HFFc6 (cell line): Measurements from ENCODE around the gene SYP. TPM values are rescaled to one million over a fixed set of nuclear protein-coding genes. Genes with fewer than 3 reads are reported as not detected.

Experiments used
- DNase-seq: peaks from one replicate; pipeline ENCODE4 v3.0.0-alpha.2; 2018
- H3K27ac Mint-ChIP-seq: 2 replicates; pipeline ENCODE4 v1.8.0; 2020; ENCODE audit warnings: mild to moderate bottlenecking, mixed read lengths
- H3K27me3 Mint-ChIP-seq: 2 replicates; pipeline ENCODE4 v1.8.0; 2021; ENCODE audit warnings: mild to moderate bottlenecking, moderate library complexity, mixed read lengths; ENCODE audit not compliant: insufficient read depth
- H3K36me3 Mint-ChIP-seq: 2 replicates; pipeline ENCODE4 v1.8.0; 2021; ENCODE audit warnings: low read depth, mixed read lengths
- H3K4me1 Mint-ChIP-seq: 2 replicates; pipeline ENCODE4 v1.8.0; 2020; ENCODE audit warnings: low read depth, mixed read lengths
- H3K4me3 Mint-ChIP-seq: 2 replicates; pipeline ENCODE4 v1.8.0; 2020; ENCODE audit warnings: mild to moderate bottlenecking, moderate library complexity, mixed read lengths
- H3K9me3 Mint-ChIP-seq: 2 replicates; pipeline ENCODE4 v1.8.0; 2020; ENCODE audit warnings: mild to moderate bottlenecking, mixed read lengths
- total RNA-seq, 6 experiments: library from RNA; stranded (reverse); fragmentation: NEBNext Ultra II Directional; extraction: Animal tissue kit (Norgen Biotek cat#: 25700); gene quantifications; 2 replicates in 1 of 6; 3 replicates in 5 of 6; pipeline ENCODE4 v1.2.3, GENCODE V29; 2021
- TF ChIP-seq, protein P1 (sequence below): fragments of 200-600 bp; sonication (generic); IDR thresholded peaks from 2 replicates; pipeline ENCODE4 v1.5.0; 2021; ENCODE audit warnings: antibody characterized with exemption, mild to moderate bottlenecking

SYP gene
- total RNA-seq, 6 experiments from 2014 or later: 0.11 to 0.34 (median 0.24) TPM

DNA sequence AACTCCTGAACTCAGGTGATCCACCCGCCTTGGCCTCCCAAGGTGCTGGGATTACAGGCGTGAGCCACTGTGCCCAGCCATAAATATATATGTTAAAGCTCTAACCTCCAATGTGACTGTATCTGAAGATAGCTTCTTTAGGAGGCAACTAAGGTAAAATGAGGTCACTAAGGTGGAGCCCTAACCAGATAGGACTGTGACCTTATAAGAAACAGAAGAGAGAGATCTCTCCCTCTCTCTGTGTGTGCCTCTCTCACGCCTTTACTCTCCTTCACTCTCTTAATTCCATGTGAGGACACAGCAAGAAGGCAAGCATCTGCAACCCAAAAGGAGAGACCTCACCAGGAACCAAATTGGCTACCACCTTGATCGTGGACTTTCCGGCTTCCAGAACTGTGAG, 38.4 kb downstream of the SYP start:
- Mint-ChIP-seq H3K36me3 (no peaks in the 10 kb centered on the region), H3K9me3 (no peaks in the 10 kb centered on the region; the same call in 1 of the 2 replicates), H3K4me3 (no peak overlapping the region), H3K4me1 (peaks cover 11% of the 10 kb centered on the region), H3K27ac (no peak overlapping the region), H3K27me3 (no peaks in the 10 kb centered on the region)
- DNase-seq: no peak
- TF ChIP-seq, protein P1, sequence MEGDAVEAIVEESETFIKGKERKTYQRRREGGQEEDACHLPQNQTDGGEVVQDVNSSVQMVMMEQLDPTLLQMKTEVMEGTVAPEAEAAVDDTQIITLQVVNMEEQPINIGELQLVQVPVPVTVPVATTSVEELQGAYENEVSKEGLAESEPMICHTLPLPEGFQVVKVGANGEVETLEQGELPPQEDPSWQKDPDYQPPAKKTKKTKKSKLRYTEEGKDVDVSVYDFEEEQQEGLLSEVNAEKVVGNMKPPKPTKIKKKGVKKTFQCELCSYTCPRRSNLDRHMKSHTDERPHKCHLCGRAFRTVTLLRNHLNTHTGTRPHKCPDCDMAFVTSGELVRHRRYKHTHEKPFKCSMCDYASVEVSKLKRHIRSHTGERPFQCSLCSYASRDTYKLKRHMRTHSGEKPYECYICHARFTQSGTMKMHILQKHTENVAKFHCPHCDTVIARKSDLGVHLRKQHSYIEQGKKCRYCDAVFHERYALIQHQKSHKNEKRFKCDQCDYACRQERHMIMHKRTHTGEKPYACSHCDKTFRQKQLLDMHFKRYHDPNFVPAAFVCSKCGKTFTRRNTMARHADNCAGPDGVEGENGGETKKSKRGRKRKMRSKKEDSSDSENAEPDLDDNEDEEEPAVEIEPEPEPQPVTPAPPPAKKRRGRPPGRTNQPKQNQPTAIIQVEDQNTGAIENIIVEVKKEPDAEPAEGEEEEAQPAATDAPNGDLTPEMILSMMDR: no peak

DNA sequence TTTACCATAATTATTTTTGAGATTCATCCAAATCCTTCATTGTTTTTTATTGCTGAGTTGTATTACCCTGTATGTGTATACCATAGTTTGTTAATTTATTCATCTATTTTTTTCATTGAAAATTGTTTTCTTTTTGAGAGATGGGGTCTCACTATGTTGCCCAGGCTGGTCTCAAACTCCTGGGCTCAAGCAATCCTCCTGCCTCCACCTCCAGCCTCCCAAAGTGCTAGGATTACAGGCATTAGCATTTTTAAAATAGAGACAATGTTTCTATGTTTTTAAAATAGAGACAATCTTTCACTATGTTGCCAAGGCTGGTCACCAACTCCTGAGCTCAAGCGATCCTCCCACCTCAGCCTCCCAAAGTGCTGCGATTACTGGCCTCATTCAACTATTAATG, 39.1 kb downstream of the SYP start:
- H3K9me3 Mint-ChIP-seq: no peaks in the 10 kb centered on the region; the same call in 1 of the 2 replicates
- H3K36me3 Mint-ChIP-seq: no peaks in the 10 kb centered on the region
- no peaks in the 10 kb centered on the region for H3K27me3 Mint-ChIP-seq

DNA sequence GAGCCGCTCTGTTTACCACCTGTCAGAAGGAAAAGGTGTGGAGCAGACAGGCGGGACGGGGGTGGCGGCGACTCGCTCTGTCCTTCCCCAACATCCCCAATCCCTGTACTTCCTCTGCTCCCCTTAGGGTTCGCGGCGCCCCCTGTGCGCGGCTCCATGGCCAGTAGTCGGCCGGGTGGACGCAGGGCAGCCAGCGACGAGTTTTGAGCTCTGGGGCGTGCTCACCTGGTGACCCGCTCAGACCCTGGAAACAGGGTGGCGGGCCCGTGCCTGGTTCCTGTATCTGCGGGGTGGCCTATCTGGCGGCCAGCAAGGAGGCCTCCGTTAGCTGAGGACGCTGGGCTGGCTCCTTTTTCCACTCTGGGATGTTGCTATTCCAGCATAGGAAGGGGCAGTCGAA, 42.8 kb downstream of the SYP start:
- peaks cover 18% of the 10 kb centered on the region for H3K4me1 Mint-ChIP-seq
- DNase-seq: no peak
- H3K36me3 Mint-ChIP-seq: no peaks in the 10 kb centered on the region
- H3K27me3 Mint-ChIP-seq: no peaks in the 10 kb centered on the region
- TF ChIP-seq, protein P1: no peak
- no peak overlapping the region for H3K4me3 Mint-ChIP-seq
- no peak overlapping the region for H3K27ac Mint-ChIP-seq
- H3K9me3 Mint-ChIP-seq: no peaks in the 10 kb centered on the region

More for the DNA sequence above, 39.1 kb downstream of the SYP start:
- H3K4me1 Mint-ChIP-seq: peaks cover 9% of the 10 kb centered on the region
- no peak overlapping the region for H3K4me3 Mint-ChIP-seq
- no peak overlapping the region for H3K27ac Mint-ChIP-seq
- TF ChIP-seq, protein P1: no peak
- no peak for DNase-seq

DNA sequence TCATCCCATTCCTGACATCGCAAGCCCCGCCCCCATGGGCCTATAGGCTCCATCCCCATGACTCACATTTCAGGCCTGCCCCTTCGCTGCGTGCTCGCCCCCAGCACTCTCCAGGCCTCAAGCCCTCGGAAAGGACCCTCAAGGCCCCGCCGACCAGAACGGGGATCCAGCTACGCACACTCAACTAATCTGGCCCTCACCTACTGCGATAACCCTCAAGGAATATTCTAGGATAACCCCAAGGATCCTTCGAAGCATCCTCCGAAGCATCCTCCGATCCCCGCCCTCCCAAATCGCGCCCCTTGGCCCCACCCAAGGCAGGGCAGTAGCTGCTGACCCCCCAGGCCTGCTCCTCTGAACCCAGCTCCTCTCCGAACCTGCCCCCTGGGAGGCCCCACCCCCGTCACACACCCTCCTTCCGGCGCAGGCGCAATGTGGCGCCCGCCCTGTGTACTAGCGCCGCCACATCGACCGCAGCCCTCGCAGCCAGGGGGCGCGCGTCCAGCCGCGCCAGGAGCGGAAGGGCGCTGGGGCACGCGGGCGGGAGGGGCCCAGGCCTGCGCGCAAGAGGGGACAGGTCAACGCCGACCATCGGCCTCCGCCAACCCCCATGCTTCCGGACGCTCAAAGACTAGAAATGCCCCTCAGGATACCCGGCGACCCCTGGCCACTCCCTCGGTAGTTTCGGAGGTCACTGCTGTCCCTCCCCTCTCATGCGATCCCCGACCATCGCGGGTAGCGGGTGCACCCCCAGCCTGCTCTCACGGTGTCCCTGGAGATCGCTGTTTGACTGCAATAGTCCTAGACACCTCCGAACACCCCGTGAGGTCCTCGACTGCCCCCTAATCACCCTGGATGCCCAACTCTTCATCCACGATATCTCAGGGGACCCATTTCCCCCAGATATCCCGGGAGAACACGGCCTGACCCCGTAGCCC, 43.8 kb downstream of the SYP start:
- TF ChIP-seq, protein P1: peak; percentile 84
- H3K4me1 Mint-ChIP-seq: peaks cover 18% of the 10 kb centered on the region
- no peaks in the 10 kb centered on the region for H3K27me3 Mint-ChIP-seq
- DNase-seq: peak; percentile 82
- H3K27ac Mint-ChIP-seq: peak overlapping the region; percentile 99
- no peaks in the 10 kb centered on the region for H3K9me3 Mint-ChIP-seq
- peak overlapping the region; percentile 90 for H3K4me3 Mint-ChIP-seq
- no peaks in the 10 kb centered on the region for H3K36me3 Mint-ChIP-seq

DNA sequence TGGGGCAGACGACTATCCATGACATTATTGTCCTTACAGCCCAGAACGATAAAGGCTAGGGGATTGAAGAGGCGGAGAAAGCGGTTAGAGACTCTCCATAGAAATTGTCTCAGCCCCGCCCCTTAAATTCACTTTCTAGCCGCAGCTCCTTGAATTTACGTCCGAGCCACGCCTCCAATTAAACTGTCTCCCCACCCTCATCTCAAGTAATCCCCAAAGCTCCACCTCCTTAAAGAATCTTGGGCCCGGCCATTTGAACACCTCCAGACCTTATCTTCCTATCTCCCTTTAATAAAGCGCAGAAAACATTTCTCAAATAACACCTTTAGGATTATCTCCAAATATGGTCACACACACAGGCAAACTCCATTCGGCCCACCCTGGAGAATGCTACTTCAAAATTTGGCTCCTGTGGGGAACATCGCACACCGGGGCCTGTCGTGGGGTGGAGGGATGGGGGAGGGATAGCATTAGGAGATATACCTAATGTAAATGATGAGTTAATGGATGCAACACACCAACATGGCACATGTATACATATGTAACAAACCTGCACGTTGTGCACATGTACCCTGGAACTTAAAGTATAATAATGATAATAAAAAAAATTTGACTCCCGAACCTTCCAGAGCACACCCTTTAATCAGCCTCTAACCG, 44.6 kb downstream of the SYP start:
- Mint-ChIP-seq H3K27me3 (no peaks in the 10 kb centered on the region), H3K27ac (peak overlapping the region; percentile 99), H3K4me3 (peak overlapping the region; percentile 90), H3K36me3 (no peaks in the 10 kb centered on the region), H3K4me1 (peaks cover 18% of the 10 kb centered on the region), H3K9me3 (no peaks in the 10 kb centered on the region)
- DNase-seq: peak; percentile 16
- TF ChIP-seq, protein P1: no peak
